ENCODE measurements around the gene RELL1. TPM values are rescaled to one million over a fixed set of nuclear protein-coding genes. Genes with fewer than 3 reads are reported as not detected.

RELL1 gene
- total RNA-seq, 2 donors from 2014 or later = 53.7 to 75.0 TPM

DNA sequence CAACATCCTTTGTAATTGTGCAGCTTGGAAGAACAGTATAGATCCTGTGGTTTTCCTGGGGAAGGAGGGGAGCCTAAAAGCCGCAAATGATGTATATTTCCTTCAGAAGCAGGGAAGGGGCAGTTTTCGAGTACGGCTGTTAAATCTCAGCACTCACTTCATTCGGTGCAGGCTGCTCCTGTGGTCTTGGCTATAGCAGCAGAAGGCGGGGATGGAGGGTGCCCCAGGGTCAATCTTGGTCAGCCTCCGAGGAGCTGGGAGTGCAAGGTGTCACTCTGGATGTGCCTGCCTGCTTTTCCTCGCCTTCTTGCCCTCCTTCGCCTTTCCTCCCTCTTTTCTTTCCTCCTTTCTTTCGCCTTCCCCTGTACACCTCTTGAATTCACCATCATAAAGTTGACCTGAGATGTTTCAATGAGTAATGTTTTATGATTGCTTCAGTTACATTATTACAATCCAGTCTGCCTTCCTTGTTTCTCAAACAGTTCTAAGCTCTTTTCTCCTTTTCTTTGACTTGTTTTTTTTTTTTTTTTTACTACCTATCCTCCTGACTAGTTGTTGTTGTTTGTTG, 101.6 kb downstream of the RELL1 start:
- DNase-seq (no peak), ATAC-seq (peak; percentile 61)
- intact Hi-C loops (cut with DNase I, micrococcal nuclease) = no loop called here

DNA sequence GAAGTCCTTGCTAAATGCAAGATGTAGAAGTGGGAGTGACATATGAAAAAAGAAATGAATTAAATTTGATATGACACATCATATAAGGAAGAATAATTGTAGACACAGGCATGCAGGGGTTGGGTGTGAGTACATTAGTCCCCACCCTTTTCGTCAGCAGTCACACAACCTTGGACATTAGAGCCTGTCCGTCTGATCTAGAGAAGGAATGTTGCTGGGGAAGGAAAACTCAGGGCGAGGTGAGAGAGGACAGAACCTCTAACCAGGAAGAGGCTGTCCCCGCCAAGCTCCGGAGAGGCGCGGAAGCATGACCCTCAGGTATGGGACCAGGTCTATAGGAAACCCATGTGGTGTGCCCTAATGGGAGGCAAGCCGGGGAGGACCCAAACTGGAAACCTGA, 102.1 kb downstream of the RELL1 start:
- intact Hi-C loops (cut with DNase I, micrococcal nuclease) = no loop called here
- ATAC-seq = peak; percentile 91
- DNase-seq = peak; percentile 76 to 88

DNA sequence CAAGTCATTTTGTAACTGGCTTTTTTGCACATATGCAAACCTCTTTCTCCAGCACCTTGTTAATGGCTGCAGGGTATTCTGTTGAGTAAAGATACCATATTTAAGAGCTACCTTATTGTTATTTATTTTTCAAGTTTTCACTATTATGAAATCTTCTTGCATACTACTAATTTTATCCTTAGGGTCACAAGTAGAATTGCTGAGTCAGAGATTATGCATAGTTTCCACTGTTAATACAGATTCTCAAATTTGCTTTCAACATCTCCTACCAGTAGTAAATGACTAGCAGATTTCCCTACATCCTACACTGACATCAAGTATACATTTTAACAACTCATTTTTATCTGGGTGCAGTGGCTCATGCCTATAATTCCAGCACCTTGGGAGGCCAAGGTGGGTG, 112.6 kb downstream of the RELL1 start:
- ATAC-seq (no peak), DNase-seq (no peak)
- intact Hi-C loops (cut with DNase I, micrococcal nuclease) = no loop called here

DNA sequence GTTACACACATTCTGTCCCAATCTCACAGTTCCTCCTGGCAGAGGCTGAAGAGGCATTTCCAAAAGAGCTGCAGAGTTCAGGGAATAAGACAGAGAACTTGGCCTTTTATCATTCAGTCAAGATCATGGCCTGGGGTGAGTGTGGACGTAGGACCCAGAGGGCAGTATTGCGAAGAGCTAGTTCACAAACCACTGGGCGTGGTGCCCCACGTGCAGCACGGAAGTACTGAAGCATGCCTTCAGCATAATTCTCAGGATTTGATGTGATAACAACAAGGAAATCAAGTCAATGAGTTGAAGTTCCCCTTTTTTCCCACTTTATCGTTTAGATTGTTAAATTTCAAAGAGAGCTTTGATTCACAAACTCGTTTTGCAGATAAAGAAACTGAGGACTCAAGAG, 117.7 kb downstream of the RELL1 start:
- intact Hi-C loops (cut with DNase I, micrococcal nuclease) = no loop called here
- DNase-seq = peak; percentile 68 to 76
- ATAC-seq = peak; percentile 90

DNA sequence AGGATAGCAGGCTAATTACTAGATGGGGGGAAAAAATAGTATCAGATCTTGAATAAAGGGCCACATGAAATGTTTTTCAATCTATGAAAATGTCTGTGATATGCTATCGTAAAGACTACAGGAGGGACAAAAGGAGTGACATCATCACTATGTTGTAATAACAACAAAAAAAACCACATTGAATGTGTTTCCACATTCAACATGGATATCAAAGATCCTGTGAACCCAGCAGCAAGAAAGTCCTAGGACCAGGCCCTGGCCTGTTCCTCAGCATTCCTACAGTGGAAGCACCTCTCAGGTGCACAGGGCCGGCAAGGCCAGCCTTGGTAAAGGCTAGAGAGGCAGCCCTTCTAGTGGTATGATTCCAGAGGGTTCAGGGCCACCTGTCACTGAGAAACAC, 118.3 kb downstream of the RELL1 start:
- ATAC-seq = no peak
- DNase-seq = no peak
- intact Hi-C loops (cut with DNase I, micrococcal nuclease) = no loop called here

DNA sequence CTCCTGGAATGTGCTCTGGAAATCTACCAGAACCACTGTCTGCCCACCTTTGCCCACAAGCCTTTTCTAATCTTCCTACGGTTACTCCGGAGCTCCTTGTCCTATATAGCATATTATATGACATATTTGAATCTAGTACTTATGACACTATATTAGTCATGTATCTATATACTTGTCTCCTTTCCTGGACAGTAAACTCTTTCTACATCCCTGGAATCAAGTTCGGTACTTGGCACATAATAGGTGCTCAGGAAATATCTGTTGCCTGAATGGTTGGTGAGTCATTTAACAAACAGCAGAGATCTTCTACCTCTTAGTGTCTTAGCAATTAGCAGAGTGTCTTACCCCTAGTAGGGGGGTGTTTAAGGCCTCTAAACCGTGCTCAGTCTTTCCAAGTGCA, 123.6 kb downstream of the RELL1 start:
- ATAC-seq (no peak), DNase-seq (no peak)
- intact Hi-C loops (cut with DNase I, micrococcal nuclease) = no loop called here

DNA sequence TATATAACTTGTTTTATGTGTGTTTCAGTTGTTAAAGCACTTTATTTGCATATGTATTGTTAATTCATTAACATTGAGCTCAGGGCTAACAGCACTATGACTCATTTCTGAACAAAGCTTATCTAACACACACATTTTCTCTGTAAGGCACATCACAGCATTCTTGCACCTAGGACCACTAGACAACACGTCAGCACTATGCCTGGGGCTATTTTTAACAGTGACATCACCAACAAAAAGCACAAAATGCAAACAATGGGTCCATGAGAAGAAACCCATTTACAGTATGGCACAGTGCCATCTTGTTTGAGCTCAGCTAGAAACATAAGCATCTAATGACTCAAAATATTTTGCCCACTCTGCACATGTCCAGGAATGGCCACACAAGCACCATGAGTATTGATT, 124.4 kb downstream of the RELL1 start:
- DNase-seq (no peak), ATAC-seq (no peak)
- intact Hi-C loops (cut with DNase I, micrococcal nuclease) = no loop called here

DNA sequence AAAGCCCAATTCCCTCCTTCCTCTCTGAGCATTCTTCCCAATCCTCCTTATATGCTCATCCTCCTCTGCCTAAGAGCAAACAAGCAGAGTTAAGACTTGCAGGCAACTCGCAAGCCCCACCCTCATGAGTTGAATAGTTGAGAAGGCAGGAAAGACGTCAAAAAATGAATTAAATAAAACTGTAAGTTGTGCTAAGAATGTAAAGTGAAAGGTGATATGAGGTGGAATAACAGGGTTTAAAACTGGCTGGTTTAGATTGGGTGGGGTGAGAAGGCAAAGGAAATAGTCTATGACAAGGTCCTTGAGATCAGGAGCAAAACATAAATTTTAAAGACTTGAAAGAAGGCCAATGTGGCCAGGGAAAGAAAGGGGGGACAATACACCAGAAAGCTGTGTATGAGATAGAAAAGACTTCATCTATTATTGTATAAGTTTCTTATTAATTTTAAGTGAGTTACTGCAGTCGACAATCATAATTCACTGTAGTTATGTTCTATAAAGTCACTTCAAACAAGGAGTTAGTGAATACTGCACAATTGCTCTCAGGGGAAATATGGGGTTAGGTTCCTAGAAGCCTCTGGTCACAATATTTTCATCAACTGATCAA, 124.9 kb downstream of the RELL1 start:
- ATAC-seq = no peak

More for the DNA sequence above, 124.9 kb downstream of the RELL1 start:
- intact Hi-C loops (cut with DNase I, micrococcal nuclease) = no loop called here
- DNase-seq = no peak

Other genes starting within 250 kb of the RELL1 start
- gene PGM2, start 140.3 kb upstream of the RELL1 start, total RNA-seq = 10 to 100 TPM; 28.2 to 29.8 TPM
- gene TBC1D1, start 204.7 kb upstream of the RELL1 start, total RNA-seq = 10 to 100 TPM; 51.5 to 96.3 TPM